GM19240 (cell line): Measurements from ENCODE around the gene MYB.

Experiments
- DNase-seq: peaks from one replicate; pipeline ENCODE4 v3.0.0; 2011; ENCODE audit warnings: low spot score; ENCODE audit not compliant: insufficient read length

The MYB gene

DNA sequence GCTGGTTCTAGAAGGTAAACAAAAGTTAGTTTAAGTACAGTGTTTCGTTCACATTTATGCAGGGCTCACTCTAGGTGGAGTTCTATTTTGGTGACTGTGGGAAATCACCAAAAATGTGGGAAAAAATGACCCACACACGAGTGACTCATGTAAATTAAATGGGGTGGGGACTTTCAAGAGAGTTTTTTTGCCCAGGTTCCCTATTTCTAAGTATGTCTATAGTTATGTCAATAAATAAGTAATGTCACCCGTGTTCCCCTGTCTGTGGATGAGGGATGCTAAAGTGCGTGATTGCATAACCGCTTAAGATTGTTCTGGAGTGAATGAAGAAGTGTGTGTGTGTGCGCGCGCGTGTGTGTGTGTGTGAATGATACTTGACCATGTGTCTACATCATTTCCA is 69.1 kb downstream of the MYB start:
- no peak for DNase-seq

DNA sequence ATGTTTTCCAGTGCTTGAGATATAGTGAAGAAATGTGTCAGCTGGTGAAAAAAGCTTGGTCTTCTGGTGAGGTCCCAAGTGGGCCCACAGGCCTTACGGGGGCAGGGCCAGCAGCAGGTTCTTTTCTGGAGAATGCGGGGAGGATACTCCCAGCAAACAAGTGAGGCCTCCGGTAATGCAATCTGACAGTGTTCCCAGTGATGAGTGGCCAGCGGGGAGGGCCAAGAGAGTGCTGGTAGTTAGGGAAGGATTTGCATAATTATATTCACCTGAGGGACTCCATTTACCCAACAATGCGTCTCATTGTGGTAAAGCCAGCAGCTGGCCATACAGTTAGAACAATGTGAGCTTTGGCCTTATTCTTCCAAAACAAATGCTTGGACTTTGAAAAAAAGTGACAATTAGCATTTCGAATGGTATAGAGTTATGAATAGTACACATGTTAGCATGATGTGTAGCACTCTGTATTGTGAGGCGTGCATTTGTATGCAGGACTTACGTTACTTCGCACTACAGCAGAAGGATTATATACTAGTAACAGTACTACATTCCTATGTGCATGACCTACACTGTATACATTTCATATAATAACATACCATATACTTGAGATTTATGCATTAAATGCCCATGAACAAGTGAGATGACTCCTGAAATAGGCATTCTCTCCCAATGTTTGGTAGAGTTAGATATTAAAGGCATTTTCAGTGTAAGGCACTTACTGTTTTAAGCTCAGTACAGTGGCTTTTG is 69.8 kb downstream of the MYB start:
- DNase-seq = no peak

DNA sequence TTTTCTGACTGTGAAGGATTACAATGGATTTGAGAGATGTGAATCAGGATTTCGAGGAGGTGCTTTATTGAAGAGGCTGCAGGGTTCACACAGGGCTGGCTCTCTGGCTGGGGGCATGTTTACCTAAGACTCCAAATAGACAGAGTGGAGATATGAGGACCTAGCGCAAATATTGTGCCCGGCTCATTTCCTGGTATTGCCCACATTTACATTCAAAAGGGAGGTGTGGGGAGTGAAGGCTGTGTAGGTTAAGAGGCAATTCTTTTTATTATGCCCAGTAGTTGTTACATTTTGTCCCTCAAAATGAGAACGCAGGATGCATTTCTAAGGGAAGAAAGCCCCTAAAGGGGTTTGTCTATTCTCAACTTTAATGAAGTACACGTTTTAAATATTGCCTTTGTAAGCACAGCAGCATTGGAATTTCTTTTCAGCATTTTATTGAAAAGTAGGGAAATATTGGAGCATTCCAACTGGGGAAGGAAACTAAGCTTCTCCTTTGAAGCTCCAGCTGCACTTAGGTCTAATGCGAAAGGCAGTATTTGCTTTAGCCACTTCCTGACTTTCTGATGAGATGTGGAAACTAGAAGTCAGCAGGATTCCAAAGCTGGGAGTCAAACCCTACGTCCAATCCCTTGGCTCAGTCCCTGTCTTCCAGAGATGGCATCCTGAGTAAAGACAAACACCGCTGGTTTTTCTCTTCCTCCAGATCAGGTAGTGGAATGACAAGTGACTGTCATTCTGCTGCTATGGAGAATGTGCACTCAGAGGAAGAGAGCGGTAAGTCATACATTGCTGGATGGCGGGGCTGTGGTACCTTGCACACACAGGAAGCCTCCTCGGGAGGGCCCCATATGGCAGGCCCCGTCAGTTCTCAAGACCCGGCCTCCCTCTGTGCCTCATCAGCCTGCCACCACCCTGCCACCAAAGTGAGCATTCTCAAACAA is 70.7 kb downstream of the MYB start:
- no peak for DNase-seq

DNA sequence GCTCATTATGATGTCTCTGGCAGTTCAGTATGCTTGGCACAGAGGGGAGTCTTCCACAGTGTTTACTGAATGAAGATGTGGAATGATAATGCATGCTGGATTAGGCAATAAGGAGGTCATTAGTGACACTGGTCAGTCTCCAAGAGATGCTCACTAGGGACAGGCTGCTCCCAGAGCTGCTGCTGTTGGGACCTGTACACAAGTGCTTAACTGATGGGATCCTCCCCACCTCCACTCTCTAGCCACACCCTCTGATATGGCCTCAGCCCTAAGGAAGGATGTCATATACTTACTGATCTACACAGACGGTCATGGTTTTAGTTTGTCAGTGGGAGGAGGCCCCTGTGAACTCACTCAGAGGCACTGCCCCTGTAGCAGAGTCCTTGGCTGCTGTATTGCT is 73.4 kb downstream of the MYB start:
- no peak for DNase-seq

DNA sequence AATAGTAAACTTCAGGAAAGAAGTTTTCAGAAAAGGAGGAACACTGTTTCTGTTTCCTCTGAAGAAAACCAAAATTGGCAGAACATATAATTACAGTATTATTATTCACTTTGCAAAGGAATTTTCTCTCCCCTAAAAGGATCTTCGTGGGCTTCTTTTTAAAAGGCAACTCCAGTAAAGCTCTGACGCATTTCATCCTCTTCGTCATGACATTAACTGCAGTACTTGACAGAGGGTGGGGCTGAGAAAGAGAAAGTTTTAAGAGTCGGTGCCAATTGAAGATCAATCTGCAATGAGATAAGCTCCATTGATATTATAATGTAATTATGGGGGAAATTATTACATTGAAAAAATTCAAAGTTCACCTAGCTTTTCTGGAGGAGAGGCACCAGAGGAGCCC is 75.8 kb downstream of the MYB start:
- DNase-seq = no peak

DNA sequence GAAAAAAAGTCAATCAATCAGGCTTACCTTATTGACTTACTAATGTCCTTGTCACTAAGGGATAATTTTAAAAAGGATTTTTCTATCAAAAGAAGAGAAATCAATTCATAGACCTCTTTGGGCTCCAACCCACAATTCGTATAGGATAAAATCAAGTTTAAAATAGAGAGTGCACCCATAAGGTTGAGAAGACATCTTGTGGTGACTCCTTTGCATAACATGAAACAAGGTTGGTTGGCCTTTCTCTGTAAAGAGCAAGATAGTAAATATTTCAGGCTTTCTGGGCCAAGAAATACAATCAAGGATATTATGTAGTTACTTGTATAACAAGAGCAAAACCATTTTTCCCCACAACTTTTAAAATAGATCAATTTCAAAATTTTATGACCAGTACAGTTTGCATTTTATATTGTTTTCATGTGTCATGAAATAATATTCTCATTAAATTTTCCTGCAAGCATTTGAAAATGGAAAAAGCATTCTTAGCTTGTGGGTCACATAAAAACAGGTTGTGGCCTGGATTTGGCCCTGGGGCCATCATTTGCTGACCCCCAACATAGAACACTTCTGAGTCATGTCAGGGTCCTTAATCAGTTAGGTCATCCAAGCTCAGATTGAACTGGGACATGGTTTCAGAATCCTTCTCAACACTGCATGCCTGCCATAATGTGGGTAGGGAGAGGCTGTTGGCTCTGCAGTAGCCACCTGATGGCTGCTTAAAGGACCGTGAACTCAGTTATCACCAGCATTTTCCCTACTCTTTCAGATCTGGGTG is 76.7 kb downstream of the MYB start:
- no peak for DNase-seq

DNA sequence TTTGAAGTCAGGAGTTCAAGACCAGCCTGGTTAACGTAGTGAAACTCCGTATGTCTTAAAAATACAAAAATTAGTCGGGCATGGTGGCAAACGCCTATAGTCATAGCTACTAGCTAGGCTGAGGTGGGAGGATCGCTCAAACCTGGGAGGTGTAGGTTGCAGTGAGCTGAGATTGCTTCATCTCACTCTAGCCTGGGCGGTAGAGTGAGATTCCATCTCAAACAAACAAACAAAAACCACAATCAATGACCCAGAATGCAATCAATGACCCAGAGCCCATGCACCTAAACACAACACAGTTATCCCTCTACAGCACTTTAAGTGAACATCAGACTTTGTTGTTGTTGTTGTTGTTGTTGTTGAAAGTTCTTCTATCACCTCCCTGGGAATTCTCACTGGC is 77.9 kb downstream of the MYB start:
- DNase-seq = no peak

DNA sequence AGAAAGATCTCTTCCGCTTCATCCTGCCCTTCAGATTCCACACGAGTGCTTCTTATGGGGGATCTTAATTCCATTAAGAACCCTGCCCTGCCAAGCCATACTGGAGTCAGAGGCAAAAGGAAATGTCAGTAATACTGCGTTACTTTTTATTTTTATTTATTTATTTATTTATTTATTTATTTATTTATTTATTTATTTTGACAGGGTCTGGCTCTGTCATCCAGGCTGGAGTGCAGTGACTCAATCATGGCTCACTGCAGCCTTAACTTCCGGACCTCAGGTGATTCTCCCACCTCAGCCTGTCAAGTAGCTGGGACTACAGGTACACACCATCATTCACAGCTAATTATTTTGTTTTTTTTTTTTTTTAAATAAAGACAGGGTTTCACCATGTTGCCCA is 79.5 kb downstream of the MYB start:
- DNase-seq = no peak

DNA sequence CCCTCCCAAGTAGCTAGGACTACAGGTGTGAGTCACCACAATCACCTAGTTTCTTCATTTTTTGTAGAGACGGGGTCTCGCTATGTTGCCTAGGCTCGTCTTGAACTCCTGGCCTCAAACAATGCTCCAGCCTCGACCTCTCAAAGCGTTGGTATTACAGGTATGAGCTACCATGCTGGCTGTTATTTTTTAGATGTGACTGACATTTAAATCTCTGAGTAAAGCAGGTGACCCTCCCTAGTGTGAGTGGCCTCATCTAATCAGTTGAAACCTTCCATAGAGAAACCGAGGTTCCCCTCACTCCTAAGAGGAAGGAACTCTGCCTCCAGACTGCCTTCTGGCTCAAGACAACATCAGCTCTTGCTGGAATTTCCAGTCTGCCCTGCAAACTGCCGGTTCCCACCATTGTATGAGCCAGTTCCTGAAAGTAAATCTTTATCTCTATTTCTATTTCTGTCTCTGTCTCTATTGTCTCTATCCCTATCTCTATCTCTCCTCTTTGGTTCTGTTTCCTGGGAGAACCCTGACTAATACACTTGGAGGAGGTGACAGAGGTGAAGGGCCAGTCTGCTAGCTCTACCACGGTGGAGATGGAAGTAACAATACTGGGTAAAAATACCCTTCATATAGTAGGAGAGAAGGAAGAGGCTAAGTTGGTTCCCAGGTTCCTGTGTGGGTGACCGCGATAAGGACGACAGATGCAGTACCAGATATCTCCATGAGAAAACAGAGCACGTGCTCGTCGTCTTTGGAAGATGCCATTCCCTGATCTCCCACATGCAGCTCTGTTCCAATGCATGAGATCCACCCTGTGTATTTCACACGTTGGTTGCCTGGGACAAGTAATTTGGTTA is 81.0 kb downstream of the MYB start:
- DNase-seq = no peak

DNA sequence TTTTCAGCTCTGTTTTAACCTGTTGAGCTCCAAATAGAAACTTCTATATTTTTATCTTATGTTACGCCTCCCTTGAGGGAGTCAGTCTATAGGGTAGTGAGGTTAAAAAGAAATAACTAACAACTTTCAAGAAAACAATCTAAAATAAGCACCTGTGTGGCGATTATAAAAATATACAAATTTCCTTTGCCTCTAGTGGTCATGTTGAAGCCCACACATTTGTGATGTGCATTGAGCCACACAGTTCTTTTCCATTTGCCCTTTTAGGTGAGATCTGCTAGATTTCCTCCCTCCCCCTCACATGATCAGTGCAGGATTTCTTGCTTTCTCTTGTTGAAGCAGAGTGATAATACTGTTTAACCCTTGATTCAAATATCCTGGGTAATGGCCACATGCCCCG is 84.2 kb downstream of the MYB start:
- DNase-seq = no peak

DNA sequence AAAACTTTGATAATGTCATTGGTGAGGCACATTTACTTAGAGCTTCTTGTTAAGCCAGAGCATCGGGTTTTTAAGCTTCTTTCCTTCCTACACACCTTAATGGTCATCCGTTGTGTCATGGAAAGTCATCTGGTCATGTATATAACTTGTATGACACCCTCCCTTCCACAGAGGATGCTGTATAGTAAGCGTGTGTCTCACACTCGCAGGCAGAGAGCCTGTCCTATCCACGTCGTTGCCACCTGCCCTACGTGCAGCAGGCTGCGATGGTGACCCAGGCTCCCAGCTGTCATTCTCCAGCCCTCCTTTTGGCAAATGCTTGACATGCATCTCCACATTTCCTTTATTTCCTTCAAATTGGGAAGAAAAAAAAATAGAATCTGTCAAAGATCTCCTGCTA is 85.6 kb downstream of the MYB start:
- DNase-seq = no peak

DNA sequence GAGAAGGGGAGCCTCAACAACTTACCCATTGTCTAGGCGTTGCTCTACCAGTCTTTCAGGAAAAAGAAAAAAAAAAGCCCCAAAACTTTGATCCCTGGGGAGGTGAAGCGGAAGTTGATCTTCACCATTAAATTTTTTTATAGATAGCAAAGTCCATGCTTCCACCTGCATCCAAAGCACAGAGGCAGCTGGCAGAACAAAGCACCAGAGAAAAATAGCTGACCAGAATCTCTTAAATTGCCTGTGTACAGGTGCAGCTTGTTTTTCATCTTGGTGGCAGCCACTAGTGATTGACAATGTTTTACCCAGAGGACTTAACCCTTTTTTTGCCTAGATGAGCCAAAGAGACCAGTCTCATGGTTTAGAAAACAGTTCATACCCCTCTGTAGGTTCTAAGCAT is 86.0 kb downstream of the MYB start:
- DNase-seq = no peak

DNA sequence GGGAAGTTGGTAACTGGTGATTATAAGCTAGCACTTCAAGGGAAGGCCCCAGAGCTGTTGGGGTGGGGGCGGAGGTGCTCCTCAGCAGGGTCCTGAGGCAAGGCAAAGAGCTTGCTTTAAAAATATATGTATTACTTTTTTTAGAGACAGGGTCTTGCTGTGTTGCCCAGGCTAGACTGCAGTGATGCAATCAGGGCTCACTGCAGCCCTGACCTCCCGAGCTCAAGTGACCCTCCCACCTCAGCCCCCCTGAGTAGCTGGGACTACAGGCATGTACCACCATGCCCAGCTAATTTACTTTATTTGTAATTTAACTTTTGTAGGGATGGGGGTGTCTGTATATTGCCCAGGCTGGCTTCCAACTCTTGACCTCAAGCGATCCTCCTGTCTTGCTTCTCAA is 87.2 kb downstream of the MYB start:
- DNase-seq = no peak

DNA sequence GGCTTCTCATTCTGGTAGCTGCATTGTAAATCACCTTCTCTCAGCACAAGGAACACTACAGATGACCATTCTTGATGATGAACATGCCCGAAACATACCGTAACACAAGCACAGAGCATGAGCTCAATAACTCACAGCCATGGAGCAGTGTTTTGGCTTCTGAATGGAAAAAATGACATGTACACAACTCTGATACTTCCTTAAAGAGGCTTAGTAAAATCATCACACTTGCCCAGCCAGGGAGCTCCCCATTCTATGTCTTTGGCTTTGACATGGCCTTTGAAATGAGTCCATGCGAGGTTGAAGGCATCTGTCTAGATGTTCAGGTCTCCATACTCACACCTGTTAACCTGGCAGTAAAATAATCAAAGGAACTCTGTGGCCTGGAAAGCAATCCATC is 87.6 kb downstream of the MYB start:
- DNase-seq = no peak
